GM23338 (cell line): ENCODE results near the gene POPDC2. TPM values are rescaled to one million over a fixed set of nuclear protein-coding genes. Genes with fewer than 3 reads are reported as not detected.

Source experiments
- ATAC-seq: fragments of 200-7000 bp; cut with Tn5 transposase; 3 replicates; pipeline ENCODE4 v1.9.1; 2020
- DNase-seq: peaks from one replicate; pipeline ENCODE4 v3.0.0-alpha.2; 2015; ENCODE audit warnings: low spot score
- H2AFZ ChIP-seq: fragments of 200-600 bp; sonication (generic); 2 replicates; pipeline ENCODE4 v1.8.0; 2016; ENCODE audit warnings: antibody characterized with exemption, mild to moderate bottlenecking, moderate library complexity
- H3F3A ChIP-seq: fragments of 200-600 bp; sonication (generic); replicated peaks from 2 replicates; pipeline ENCODE4 v1.8.0; 2017; ENCODE audit warnings: antibody characterized with exemption, mixed run types, low read depth
- H3K27ac ChIP-seq: fragments of 200-600 bp; sonication (generic); 2 replicates; pipeline ENCODE4 v1.6.1; 2016; ENCODE audit warnings: low read depth
- H3K27me3 ChIP-seq: fragments of 200-600 bp; sonication (generic); 2 replicates; pipeline ENCODE4 v1.8.0; 2016; ENCODE audit warnings: mild to moderate bottlenecking, mixed run types, moderate library complexity; ENCODE audit not compliant: insufficient read depth
- H3K36me3 ChIP-seq: fragments of 200-600 bp; sonication (generic); 2 replicates; pipeline ENCODE4 v1.8.0; 2016; ENCODE audit warnings: mild to moderate bottlenecking; ENCODE audit not compliant: insufficient read depth
- H3K4me1 ChIP-seq: fragments of 200-600 bp; sonication (generic); 2 replicates; pipeline ENCODE4 v1.8.0; 2016; ENCODE audit warnings: mild to moderate bottlenecking, moderate library complexity; ENCODE audit not compliant: insufficient read depth
- H3K4me2 ChIP-seq: fragments of 200-600 bp; sonication (generic); 2 replicates; pipeline ENCODE4 v1.7.1; 2017; ENCODE audit warnings: mixed run types
- H3K4me3 ChIP-seq: fragments of 200-600 bp; sonication (generic); 2 replicates; pipeline ENCODE4 v1.6.1; 2016; ENCODE audit warnings: mixed run types
- H3K79me2 ChIP-seq: fragments of 200-600 bp; sonication (generic); replicated peaks from 2 replicates; pipeline ENCODE4 v1.8.0; 2017; ENCODE audit warnings: mild to moderate bottlenecking; ENCODE audit not compliant: insufficient read depth
- H3K9me2 ChIP-seq: fragments of 200-600 bp; sonication (generic); 2 replicates; pipeline ENCODE4 v1.8.0; 2017; ENCODE audit not compliant: insufficient read depth
- H4K20me1 ChIP-seq: fragments of 200-600 bp; sonication (generic); replicated peaks from 2 replicates; pipeline ENCODE4 v1.8.0; 2017; ENCODE audit warnings: mild to moderate bottlenecking; ENCODE audit not compliant: insufficient read depth
- H3K27ac Mint-ChIP-seq: 2 replicates; pipeline ENCODE4 v1.8.0; 2020; ENCODE audit warnings: inconsistent platforms, mild to moderate bottlenecking, moderate library complexity, mixed read lengths
- H3K27me3 Mint-ChIP-seq: 3 replicates; pipeline ENCODE4 v1.8.0; 2022; ENCODE audit warnings: low read depth, mild to moderate bottlenecking, moderate library complexity, mixed read lengths, inconsistent platforms; ENCODE audit not compliant: insufficient read depth, poor library complexity
- H3K36me3 Mint-ChIP-seq: 3 replicates; pipeline ENCODE4 v1.8.0; 2021; ENCODE audit warnings: low read depth, mild to moderate bottlenecking, inconsistent platforms, moderate library complexity, mixed read lengths
- H3K4me1 Mint-ChIP-seq: 3 replicates; pipeline ENCODE4 v1.8.0; 2020; ENCODE audit warnings: mild to moderate bottlenecking, inconsistent platforms, mixed read lengths
- H3K4me3 Mint-ChIP-seq: 3 replicates; pipeline ENCODE4 v1.8.0; 2021; ENCODE audit warnings: moderate library complexity, mild to moderate bottlenecking, inconsistent platforms, mixed read lengths
- H3K9me3 Mint-ChIP-seq: 3 replicates; pipeline ENCODE4 v1.8.0; 2020; ENCODE audit warnings: moderate library complexity, mild to moderate bottlenecking, inconsistent platforms, mixed read lengths
- CREB1 ChIP-seq: fragments of 250-450 bp; sonication (Bioruptor Pico); IDR thresholded peaks from 2 replicates; pipeline ENCODE4 v1.5.0; 2020; ENCODE audit warnings: low read depth, mild to moderate bottlenecking, moderate library complexity
- CTCF ChIP-seq, 2 experiments: fragments of 200-600 bp in 1 of 2; sonication (generic) in 1 of 2; conservative IDR thresholded peaks; 2 replicates each; pipeline versions ENCODE4 v1.5.1 to v1.6.1; 2016 to 2017; ENCODE audit warnings: antibody characterized with exemption in 2 of 2, low read depth in 2 of 2, mild to moderate bottlenecking in 2 of 2, moderate library complexity in 1 of 2
- ETS1 ChIP-seq: IDR thresholded peaks from 2 replicates; pipeline ENCODE4 v1.6.1; 2016; ENCODE audit warnings: antibody characterized with exemption
- NANOG ChIP-seq: IDR thresholded peaks from 2 replicates; pipeline ENCODE4 v1.6.1; 2016; ENCODE audit warnings: antibody characterized with exemption, borderline replicate concordance
- ZNF462 ChIP-seq: fragments of 250-450 bp; sonication (Bioruptor Pico); IDR thresholded peaks from 2 replicates; pipeline ENCODE4 v1.5.0; 2020; ENCODE audit warnings: mild to moderate bottlenecking, moderate library complexity
- polyA plus RNA-seq: library from polyadenylated mRNA; unstranded; fragments of >200 nt; fragmentation: Nextera tagmentation; extraction: Ambion mirVana; gene quantifications from 2 replicates; pipeline ENCODE4 v1.2.1, GENCODE V29; 2016
- total RNA-seq: library from RNA; depleted of rRNA; stranded (reverse); fragments of >200 nt; shearing (Covaris generic); gene quantifications from 2 replicates; pipeline ENCODE4 v1.2.3, GENCODE V29; 2014

POPDC2 gene
- total and polyA plus RNA-seq, 2 experiments from 2014 or later = 0.36 TPM; not detected in 1

GRCh38 chr3:119673875-119674274, 13.5 kb upstream of the POPDC2 start:
- Histone ChIP-seq H3K27me3 (no peaks in the 10 kb centered on the region), H3F3A (no peaks in the 10 kb centered on the region), H4K20me1 (no peaks in the 10 kb centered on the region), H3K4me2 (no peak overlapping the region), H3K27ac (no peak overlapping the region), H3K36me3 (peaks cover 22% of the 10 kb centered on the region), H3K79me2 (peaks cover 17% of the 10 kb centered on the region), H2AFZ (no peak overlapping the region), H3K4me1 (peaks cover 6% of the 10 kb centered on the region; the same call in 1 of the 2 replicates), H3K9me2 (no peaks in the 10 kb centered on the region), H3K4me3 (no peak overlapping the region)
- H3K4me3 Mint-ChIP-seq = no peak overlapping the region
- H3K4me1 Mint-ChIP-seq = peaks cover 15% of the 10 kb centered on the region; the same call in 1 of the 3 replicates
- no peak overlapping the region for H3K27ac Mint-ChIP-seq
- no peak for DNase-seq
- H3K36me3 Mint-ChIP-seq = peaks cover 45% of the 10 kb centered on the region
- H3K27me3 Mint-ChIP-seq = peaks cover 8% of the 10 kb centered on the region
- no peak for TF ChIP-seq ZNF462
- no peak for TF ChIP-seq ETS1
- no peak for TF ChIP-seq CTCF (conservative IDR thresholded peaks at IDR 0.05; ENCODE audit: low read depth in 2 of 2)
- TF ChIP-seq CREB1 (CRISPR knock-in tag) = no peak
- TF ChIP-seq NANOG = no peak
- no peaks in the 10 kb centered on the region for H3K9me3 Mint-ChIP-seq
- ATAC-seq = no peak
